GM23338 (cell line): ENCODE results near the gene SRGAP2. TPM values are rescaled to one million over a fixed set of nuclear protein-coding genes. Genes with fewer than 3 reads are reported as not detected.
A peak's percentile ranks its signal among the peaks of the same experiment; 100 is the strongest.
"Not testable (repeated sequence)": the region's sequence is repeated elsewhere in the genome, so short reads cannot be mapped to it uniquely, and the experiment has no call there.

Source experiments
- ATAC-seq: fragments of 200-7000 bp; cut with Tn5 transposase; 3 replicates; pipeline ENCODE4 v1.9.1; 2020
- DNase-seq: peaks from one replicate; pipeline ENCODE4 v3.0.0-alpha.2; 2015; ENCODE audit warnings: low spot score
- H2AFZ ChIP-seq: fragments of 200-600 bp; sonication (generic); 2 replicates; pipeline ENCODE4 v1.8.0; 2016; ENCODE audit warnings: antibody characterized with exemption, mild to moderate bottlenecking, moderate library complexity
- H3F3A ChIP-seq: fragments of 200-600 bp; sonication (generic); replicated peaks from 2 replicates; pipeline ENCODE4 v1.8.0; 2017; ENCODE audit warnings: antibody characterized with exemption, mixed run types, low read depth
- H3K27ac ChIP-seq: fragments of 200-600 bp; sonication (generic); 2 replicates; pipeline ENCODE4 v1.6.1; 2016; ENCODE audit warnings: low read depth
- H3K27me3 ChIP-seq: fragments of 200-600 bp; sonication (generic); 2 replicates; pipeline ENCODE4 v1.8.0; 2016; ENCODE audit warnings: mild to moderate bottlenecking, mixed run types, moderate library complexity; ENCODE audit not compliant: insufficient read depth
- H3K36me3 ChIP-seq: fragments of 200-600 bp; sonication (generic); 2 replicates; pipeline ENCODE4 v1.8.0; 2016; ENCODE audit warnings: mild to moderate bottlenecking; ENCODE audit not compliant: insufficient read depth
- H3K4me1 ChIP-seq: fragments of 200-600 bp; sonication (generic); 2 replicates; pipeline ENCODE4 v1.8.0; 2016; ENCODE audit warnings: mild to moderate bottlenecking, moderate library complexity; ENCODE audit not compliant: insufficient read depth
- H3K4me2 ChIP-seq: fragments of 200-600 bp; sonication (generic); 2 replicates; pipeline ENCODE4 v1.7.1; 2017; ENCODE audit warnings: mixed run types
- H3K4me3 ChIP-seq: fragments of 200-600 bp; sonication (generic); 2 replicates; pipeline ENCODE4 v1.6.1; 2016; ENCODE audit warnings: mixed run types
- H3K79me2 ChIP-seq: fragments of 200-600 bp; sonication (generic); replicated peaks from 2 replicates; pipeline ENCODE4 v1.8.0; 2017; ENCODE audit warnings: mild to moderate bottlenecking; ENCODE audit not compliant: insufficient read depth
- H3K9me2 ChIP-seq: fragments of 200-600 bp; sonication (generic); 2 replicates; pipeline ENCODE4 v1.8.0; 2017; ENCODE audit not compliant: insufficient read depth
- H4K20me1 ChIP-seq: fragments of 200-600 bp; sonication (generic); replicated peaks from 2 replicates; pipeline ENCODE4 v1.8.0; 2017; ENCODE audit warnings: mild to moderate bottlenecking; ENCODE audit not compliant: insufficient read depth
- H3K27ac Mint-ChIP-seq: 2 replicates; pipeline ENCODE4 v1.8.0; 2020; ENCODE audit warnings: inconsistent platforms, mild to moderate bottlenecking, moderate library complexity, mixed read lengths
- H3K27me3 Mint-ChIP-seq: 3 replicates; pipeline ENCODE4 v1.8.0; 2022; ENCODE audit warnings: low read depth, mild to moderate bottlenecking, moderate library complexity, mixed read lengths, inconsistent platforms; ENCODE audit not compliant: insufficient read depth, poor library complexity
- H3K36me3 Mint-ChIP-seq: 3 replicates; pipeline ENCODE4 v1.8.0; 2021; ENCODE audit warnings: low read depth, mild to moderate bottlenecking, inconsistent platforms, moderate library complexity, mixed read lengths
- H3K4me1 Mint-ChIP-seq: 3 replicates; pipeline ENCODE4 v1.8.0; 2020; ENCODE audit warnings: mild to moderate bottlenecking, inconsistent platforms, mixed read lengths
- H3K4me3 Mint-ChIP-seq: 3 replicates; pipeline ENCODE4 v1.8.0; 2021; ENCODE audit warnings: moderate library complexity, mild to moderate bottlenecking, inconsistent platforms, mixed read lengths
- H3K9me3 Mint-ChIP-seq: 3 replicates; pipeline ENCODE4 v1.8.0; 2020; ENCODE audit warnings: moderate library complexity, mild to moderate bottlenecking, inconsistent platforms, mixed read lengths
- polyA plus RNA-seq: library from polyadenylated mRNA; unstranded; fragments of >200 nt; fragmentation: Nextera tagmentation; extraction: Ambion mirVana; gene quantifications from 2 replicates; pipeline ENCODE4 v1.2.1, GENCODE V29; 2016
- total RNA-seq: library from RNA; depleted of rRNA; stranded (reverse); fragments of >200 nt; shearing (Covaris generic); gene quantifications from 2 replicates; pipeline ENCODE4 v1.2.3, GENCODE V29; 2014

SRGAP2 gene
- total and polyA plus RNA-seq, 2 experiments from 2014 or later: 41.4 to 77.8 TPM

DNA sequence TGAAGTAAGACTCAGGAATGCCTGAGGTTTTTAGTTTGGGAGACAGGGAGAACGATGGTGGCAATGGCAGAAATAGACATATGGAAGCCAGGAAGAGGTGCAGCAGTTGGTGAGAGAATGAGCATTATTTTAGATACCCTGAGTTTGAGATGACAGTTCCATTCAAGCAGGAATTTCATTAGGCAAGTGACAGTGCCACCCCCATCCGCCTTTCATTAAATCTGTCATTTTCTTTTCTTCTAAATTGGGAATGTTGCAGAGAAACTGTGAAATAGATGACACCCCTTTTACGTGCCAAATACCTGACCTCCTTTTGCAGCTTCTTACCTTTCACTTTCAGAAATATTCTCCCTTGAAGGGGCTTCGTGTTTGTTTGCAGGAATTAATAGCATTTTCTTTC is 22.0 kb downstream of the SRGAP2 start:
- not testable (repeated sequence) for H3K36me3 Mint-ChIP-seq, ATAC-seq, H3K27me3 ChIP-seq, H2AFZ ChIP-seq, H3K79me2 ChIP-seq, H3K27ac Mint-ChIP-seq, DNase-seq, H4K20me1 ChIP-seq, H3K4me2 ChIP-seq, H3F3A ChIP-seq, H3K4me1 ChIP-seq, H3K4me1 Mint-ChIP-seq, H3K27me3 Mint-ChIP-seq, H3K4me3 Mint-ChIP-seq, H3K36me3 ChIP-seq, H3K27ac ChIP-seq, H3K4me3 ChIP-seq, H3K9me3 Mint-ChIP-seq, H3K9me2 ChIP-seq

- not testable (repeated sequence) for H3K27me3 ChIP-seq, DNase-seq, H3K79me2 ChIP-seq, H3K4me1 ChIP-seq, H3K9me2 ChIP-seq, ATAC-seq, H3K36me3 Mint-ChIP-seq, H3K27me3 Mint-ChIP-seq, H3K27ac Mint-ChIP-seq, H3K27ac ChIP-seq, H3K4me3 ChIP-seq, H3K4me2 ChIP-seq, H2AFZ ChIP-seq, H3K36me3 ChIP-seq, H3K4me1 Mint-ChIP-seq, H4K20me1 ChIP-seq, H3K9me3 Mint-ChIP-seq, H3F3A ChIP-seq, H3K4me3 Mint-ChIP-seq
These were observed 23.5 kb downstream of the SRGAP2 start for GRCh38 chr1:206226886-206227285.

- H3K27ac Mint-ChIP-seq, H3K27me3 Mint-ChIP-seq, H3K4me3 Mint-ChIP-seq, H3K27me3 ChIP-seq, H3K4me1 ChIP-seq, H3K36me3 ChIP-seq, H3K4me2 ChIP-seq, ATAC-seq, H4K20me1 ChIP-seq, H3F3A ChIP-seq, H3K79me2 ChIP-seq, H2AFZ ChIP-seq, H3K27ac ChIP-seq, DNase-seq, H3K36me3 Mint-ChIP-seq, H3K9me3 Mint-ChIP-seq, H3K9me2 ChIP-seq, H3K4me3 ChIP-seq, H3K4me1 Mint-ChIP-seq: not testable (repeated sequence)
These were observed 25.9 kb downstream of the SRGAP2 start for GRCh38 chr1:206229286-206229685.

DNA sequence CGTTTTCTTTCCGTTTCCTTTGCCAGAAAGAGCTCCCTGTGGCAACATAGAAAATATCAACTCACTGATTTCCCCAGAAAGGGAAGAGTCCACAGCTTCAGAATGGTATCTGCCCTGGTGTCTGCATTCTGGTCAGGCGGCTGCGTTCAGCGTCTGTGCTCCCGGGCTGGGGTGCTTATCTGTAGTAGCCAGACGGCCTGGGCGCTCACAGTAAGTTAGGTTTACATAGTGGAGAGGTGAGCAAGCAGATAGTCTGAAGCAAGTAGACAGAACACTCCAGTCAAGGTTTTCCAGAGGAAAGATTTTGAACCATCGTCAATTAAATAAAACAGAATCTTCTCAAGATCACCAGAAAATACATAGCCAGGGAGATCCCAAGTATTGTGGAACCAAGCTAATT is 28.6 kb downstream of the SRGAP2 start:
- not testable (repeated sequence) for H3K36me3 ChIP-seq, H3K36me3 Mint-ChIP-seq, H3K27ac ChIP-seq, H3K9me2 ChIP-seq, H2AFZ ChIP-seq, H3K4me3 ChIP-seq, H3K4me2 ChIP-seq, H3K27ac Mint-ChIP-seq, DNase-seq, H3K27me3 Mint-ChIP-seq, H3K4me1 ChIP-seq, H4K20me1 ChIP-seq, H3K27me3 ChIP-seq, H3K4me1 Mint-ChIP-seq, H3F3A ChIP-seq, H3K4me3 Mint-ChIP-seq, H3K79me2 ChIP-seq, ATAC-seq, H3K9me3 Mint-ChIP-seq

GRCh38 chr1:206232970-206233645 is 29.8 kb downstream of the SRGAP2 start:
- not testable (repeated sequence) for H4K20me1 ChIP-seq, H3K4me1 ChIP-seq, H3K4me3 Mint-ChIP-seq, H3K36me3 Mint-ChIP-seq, H2AFZ ChIP-seq, H3K36me3 ChIP-seq, H3K4me3 ChIP-seq, H3K9me3 Mint-ChIP-seq, H3K27me3 ChIP-seq, H3K27ac Mint-ChIP-seq, H3K4me1 Mint-ChIP-seq, H3K4me2 ChIP-seq, DNase-seq, H3K79me2 ChIP-seq, H3K27ac ChIP-seq, H3F3A ChIP-seq, H3K27me3 Mint-ChIP-seq, H3K9me2 ChIP-seq
- ATAC-seq: peak; percentile 97

- not testable (repeated sequence) for H3K36me3 Mint-ChIP-seq, H3K4me1 ChIP-seq, H2AFZ ChIP-seq, H3K4me3 ChIP-seq, H3K4me1 Mint-ChIP-seq, H3K9me2 ChIP-seq, H3K27ac Mint-ChIP-seq, H3K36me3 ChIP-seq, H3F3A ChIP-seq, DNase-seq, H3K27me3 ChIP-seq, H3K4me2 ChIP-seq, H3K9me3 Mint-ChIP-seq, H4K20me1 ChIP-seq, H3K79me2 ChIP-seq, H3K27me3 Mint-ChIP-seq, H3K4me3 Mint-ChIP-seq, H3K27ac ChIP-seq
- ATAC-seq: peak; percentile 16; the same call in 2 of the 3 replicates
These were observed 31.0 kb downstream of the SRGAP2 start for GRCh38 chr1:206234189-206234916.
